GM21528 (cell line): ENCODE measurements around the gene ARHGEF10L.

Source experiments
- ATAC-seq: cut with Tn5 transposase; IDR thresholded peaks from one replicate; pipeline ENCODE4 v1.9.1; 2021; ENCODE audit warnings: mild to moderate bottlenecking, moderate library complexity; ENCODE audit not compliant: unreplicated experiment, low FRiP score

ARHGEF10L gene

GRCh38 chr1:17648457-17649145 lies 109.1 kb downstream of the ARHGEF10L start:
- no peak for ATAC-seq

GRCh38 chr1:17649371-17650106 lies 110.0 kb downstream of the ARHGEF10L start:
- no peak for ATAC-seq

GRCh38 chr1:17653276-17653675 lies 113.8 kb downstream of the ARHGEF10L start:
- no peak for ATAC-seq

GRCh38 chr1:17653728-17654351 lies 114.3 kb downstream of the ARHGEF10L start:
- ATAC-seq = no peak

- ATAC-seq = no peak
Observed at GRCh38 chr1:17654519-17654918, 115.0 kb downstream of the ARHGEF10L start.

- no peak for ATAC-seq
Observed at GRCh38 chr1:17655169-17655568, 115.7 kb downstream of the ARHGEF10L start.

GRCh38 chr1:17655922-17656321 lies 116.4 kb downstream of the ARHGEF10L start:
- ATAC-seq = no peak

GRCh38 chr1:17657436-17657835 lies 117.9 kb downstream of the ARHGEF10L start:
- ATAC-seq = no peak

GRCh38 chr1:17658837-17659236 lies 119.3 kb downstream of the ARHGEF10L start:
- ATAC-seq = no peak

- ATAC-seq = no peak
Observed at GRCh38 chr1:17661546-17662157, 122.2 kb downstream of the ARHGEF10L start.

- ATAC-seq = no peak
Observed at GRCh38 chr1:17662296-17662695, 122.8 kb downstream of the ARHGEF10L start.

- ATAC-seq = no peak
Observed at GRCh38 chr1:17662786-17663185, 123.3 kb downstream of the ARHGEF10L start.

GRCh38 chr1:17663646-17664045 lies 124.1 kb downstream of the ARHGEF10L start:
- no peak for ATAC-seq

GRCh38 chr1:17664322-17664721 lies 124.8 kb downstream of the ARHGEF10L start:
- ATAC-seq = no peak

GRCh38 chr1:17665054-17665453 lies 125.6 kb downstream of the ARHGEF10L start:
- ATAC-seq = no peak

GRCh38 chr1:17665950-17666720 lies 126.6 kb downstream of the ARHGEF10L start:
- no peak for ATAC-seq

GRCh38 chr1:17667641-17668040 lies 128.1 kb downstream of the ARHGEF10L start:
- ATAC-seq = no peak

- ATAC-seq = no peak
Observed at GRCh38 chr1:17668195-17668594, 128.7 kb downstream of the ARHGEF10L start.

- ATAC-seq = no peak
Observed at GRCh38 chr1:17668624-17669175, 129.2 kb downstream of the ARHGEF10L start.

GRCh38 chr1:17669305-17669704 lies 129.8 kb downstream of the ARHGEF10L start:
- no peak for ATAC-seq
